Breast epithelium (tissue), 4 donors: ENCODE data around the gene TMEM218. TPM values are rescaled to one million over a fixed set of nuclear protein-coding genes. Genes with fewer than 3 reads are reported as not detected.

Experiments used
- DNase-seq, 2 donors: peaks; one replicate each; pipeline ENCODE4 v3.0.0-alpha.2; 2019; ENCODE audit warnings: low spot score in 2 of 2
- H3K27ac ChIP-seq, 2 donors: fragments of 200-600 bp; sonication (generic) in 1 of 2; one replicate each; pipeline ENCODE4 v1.5.1; 2016 to 2019; ENCODE audit warnings: mild to moderate bottlenecking in 1 of 2
- H3K27me3 ChIP-seq, 2 donors: fragments of 200-600 bp; sonication (generic) in 1 of 2; one replicate each; pipeline versions ENCODE4 v1.5.1 to v1.6.0; 2017 to 2019; ENCODE audit warnings: control low read depth in 1 of 2, mild to moderate bottlenecking in 1 of 2
- H3K36me3 ChIP-seq: fragments of 200-600 bp; one replicate; pipeline ENCODE4 v1.5.1; 2019
- H3K4me1 ChIP-seq, 2 donors: fragments of 200-600 bp; sonication (generic); one replicate each; pipeline ENCODE4 v1.5.1; 2016 to 2019; ENCODE audit warnings: control low read depth in 1 of 2
- H3K4me3 ChIP-seq, 3 donors: fragments of 200-600 bp; sonication (generic); 1 replicate in 2 of 3; 2 replicates in 1 of 3; pipeline ENCODE4 v1.5.1; 2016 to 2019; ENCODE audit warnings: mild to moderate bottlenecking in 3 of 3, moderate library complexity in 2 of 3
- H3K9me3 ChIP-seq, 2 donors: fragments of 200-600 bp; sonication (generic) in 1 of 2; one replicate each; pipeline ENCODE4 v1.5.1; 2016 to 2019; ENCODE audit warnings: control low read depth in 1 of 2
- CTCF ChIP-seq, 3 donors: fragments of 450-650 bp; IDR thresholded peaks; one replicate each; pipeline ENCODE4 v1.5.1; 2016 to 2017; ENCODE audit warnings: antibody characterized with exemption in 3 of 3, mild to moderate bottlenecking in 3 of 3, moderate library complexity in 3 of 3
- POLR2A ChIP-seq: fragments of 450-650 bp; IDR thresholded peaks from one replicate; pipeline ENCODE4 v1.6.1; 2016; ENCODE audit warnings: antibody characterized with exemption, mild to moderate bottlenecking, moderate library complexity
- POLR2AphosphoS5 ChIP-seq, 3 donors: sonication (generic); formaldehyde crosslinking; IDR thresholded peaks; one replicate each; pipeline ENCODE4 v1.6.1; 2017; ENCODE audit warnings: antibody characterized with exemption in 3 of 3
- intact Hi-C: fragments of 100-400 bp; cut with DNase I; formaldehyde crosslinking; loops from one replicate; pipeline ENCODE4 v1.15.1; 2023; ENCODE audit warnings: low total_unique reads
- total RNA-seq, 3 donors: library from RNA; depleted of rRNA; stranded (reverse); fragments of >200 nt; gene quantifications; one replicate each; pipeline ENCODE4 v1.1.0, GENCODE V29; 2016

TMEM218 gene
- total RNA-seq, 3 donors from 2014 or later, result 20.6 to 26.2 (median 22.4) TPM

- Histone ChIP-seq H3K27me3 (peaks cover 0 to 3% of the 10 kb centered on the region in 2 donors), H3K27ac (no peak overlapping the region), H3K9me3 (no peaks in the 10 kb centered on the region), H3K4me1 (no peaks in the 10 kb centered on the region), H3K36me3 (no peaks in the 10 kb centered on the region), H3K4me3 (no peak overlapping the region)
- intact Hi-C loops, result no loop called here
- TF ChIP-seq CTCF (IDR thresholded peaks at IDR 0.05), result no peak
- no peak for TF ChIP-seq POLR2A
- TF ChIP-seq POLR2AphosphoS5 (IDR thresholded peaks at IDR 0.05), result no peak
- no peak for DNase-seq
Observed at GRCh38 chr11:125085301-125086081, 25.9 kb downstream of the TMEM218 start.

- H3K4me3 ChIP-seq, result no peak overlapping the region
- peaks cover 0 to 3% of the 10 kb centered on the region in 2 donors for H3K27me3 ChIP-seq
- intact Hi-C loops, result no loop called here
- H3K4me1 ChIP-seq, result no peaks in the 10 kb centered on the region
- TF ChIP-seq POLR2AphosphoS5 (IDR thresholded peaks at IDR 0.05), result no peak
- no peak for TF ChIP-seq CTCF (IDR thresholded peaks at IDR 0.05)
- H3K9me3 ChIP-seq, result no peaks in the 10 kb centered on the region
- H3K27ac ChIP-seq, result no peak overlapping the region
- DNase-seq, result no peak
- H3K36me3 ChIP-seq, result no peaks in the 10 kb centered on the region
Observed at GRCh38 chr11:125084761-125085231, 26.6 kb downstream of the TMEM218 start.

GRCh38 chr11:125084057-125084416 is 27.4 kb downstream of the TMEM218 start:
- TF ChIP-seq POLR2A, result no peak
- H3K27ac ChIP-seq, result no peak overlapping the region
- intact Hi-C loops, result no loop called here
- no peak overlapping the region for H3K4me3 ChIP-seq
- H3K36me3 ChIP-seq, result no peaks in the 10 kb centered on the region
- no peaks in the 10 kb centered on the region for H3K4me1 ChIP-seq
- no peaks in the 10 kb centered on the region for H3K9me3 ChIP-seq
- peaks cover 0 to 3% of the 10 kb centered on the region in 2 donors for H3K27me3 ChIP-seq
- no peak for DNase-seq

GRCh38 chr11:125083312-125084056 is 27.9 kb downstream of the TMEM218 start:
- H3K27ac ChIP-seq, result no peak overlapping the region
- TF ChIP-seq POLR2A (no peak), POLR2AphosphoS5 (IDR thresholded peaks at IDR 0.05) (no peak), CTCF (IDR thresholded peaks at IDR 0.05) (no peak)
- no peaks in the 10 kb centered on the region for H3K36me3 ChIP-seq
- no peaks in the 10 kb centered on the region for H3K4me1 ChIP-seq
- H3K27me3 ChIP-seq, result peaks cover 0 to 3% of the 10 kb centered on the region in 2 donors
- intact Hi-C loops, result no loop called here
- DNase-seq, result no peak
- H3K9me3 ChIP-seq, result no peaks in the 10 kb centered on the region
- no peak overlapping the region for H3K4me3 ChIP-seq

- TF ChIP-seq POLR2AphosphoS5 (IDR thresholded peaks at IDR 0.05), result no peak
- TF ChIP-seq POLR2A, result no peak
- no peak for TF ChIP-seq CTCF (IDR thresholded peaks at IDR 0.05)
- H3K36me3 ChIP-seq, result no peaks in the 10 kb centered on the region
- H3K4me3 ChIP-seq, result no peak overlapping the region
- H3K4me1 ChIP-seq, result no peaks in the 10 kb centered on the region
- no peak overlapping the region for H3K27ac ChIP-seq
- intact Hi-C loops, result no loop called here
- H3K27me3 ChIP-seq, result peaks cover 0 to 3% of the 10 kb centered on the region in 2 donors
- DNase-seq, result no peak
- H3K9me3 ChIP-seq, result no peaks in the 10 kb centered on the region
Observed at GRCh38 chr11:125082611-125083311, 28.7 kb downstream of the TMEM218 start.
